ENCODE data around the gene CWC27.

CWC27 gene

DNA sequence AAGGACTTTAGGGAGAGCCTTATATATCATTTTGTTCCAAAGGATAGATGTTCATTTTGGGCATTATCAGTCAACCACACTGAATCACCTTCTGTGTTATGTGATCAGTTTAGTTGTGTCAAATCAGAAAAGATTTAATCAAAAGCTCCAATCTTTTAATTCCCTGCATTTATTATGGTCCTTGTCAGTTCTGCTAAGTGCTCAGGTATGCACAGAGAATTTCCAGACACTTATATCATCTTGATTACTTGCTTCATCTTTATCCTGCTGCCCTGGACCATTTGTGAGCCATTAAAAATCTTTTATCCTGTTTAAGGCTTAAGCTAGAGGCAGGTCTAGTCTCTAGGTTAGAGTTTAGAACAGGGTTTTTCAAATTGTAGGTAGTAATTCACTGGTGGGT lies 179.1 kb downstream of the CWC27 start:
- DNase-seq (ENCODE audit: low spot score in 2 of 2) (no peak), ATAC-seq (replicated peaks; ENCODE audit: extremely low read depth, poor library complexity, severe bottlenecking) (no peak)
- Mint-ChIP-seq H3K27me3 (no peaks in the 10 kb centered on the region), H3K4me3 (no peak overlapping the region), H3K4me1 (no peaks in the 10 kb centered on the region), H3K36me3 (ENCODE audit: insufficient read depth) (peaks cover 1% of the 10 kb centered on the region), H3K27ac (ENCODE audit: low read depth) (no peak overlapping the region), H3K9me3 (no peaks in the 10 kb centered on the region)

DNA sequence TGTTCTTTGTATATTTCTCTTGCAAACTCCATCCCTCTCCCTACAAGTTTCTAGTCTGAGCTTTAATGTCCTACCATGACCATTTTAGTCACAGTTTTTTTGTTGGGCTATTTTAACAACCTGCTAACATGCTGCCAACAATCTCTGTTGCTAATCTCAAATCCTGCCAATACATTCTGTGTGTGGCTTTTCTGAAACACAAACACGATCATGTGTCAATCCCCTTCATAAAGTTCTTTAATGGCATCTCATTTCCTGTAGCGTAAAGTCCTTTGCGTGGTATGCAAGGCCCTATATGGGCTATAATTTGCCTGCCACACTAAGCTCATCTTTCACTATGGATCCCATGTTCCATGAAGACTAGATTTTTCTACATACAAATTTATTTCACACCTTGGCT lies 180.6 kb downstream of the CWC27 start:
- no peak for ATAC-seq (replicated peaks; ENCODE audit: extremely low read depth, poor library complexity, severe bottlenecking)
- no peaks in the 10 kb centered on the region for H3K27me3 Mint-ChIP-seq

DNA sequence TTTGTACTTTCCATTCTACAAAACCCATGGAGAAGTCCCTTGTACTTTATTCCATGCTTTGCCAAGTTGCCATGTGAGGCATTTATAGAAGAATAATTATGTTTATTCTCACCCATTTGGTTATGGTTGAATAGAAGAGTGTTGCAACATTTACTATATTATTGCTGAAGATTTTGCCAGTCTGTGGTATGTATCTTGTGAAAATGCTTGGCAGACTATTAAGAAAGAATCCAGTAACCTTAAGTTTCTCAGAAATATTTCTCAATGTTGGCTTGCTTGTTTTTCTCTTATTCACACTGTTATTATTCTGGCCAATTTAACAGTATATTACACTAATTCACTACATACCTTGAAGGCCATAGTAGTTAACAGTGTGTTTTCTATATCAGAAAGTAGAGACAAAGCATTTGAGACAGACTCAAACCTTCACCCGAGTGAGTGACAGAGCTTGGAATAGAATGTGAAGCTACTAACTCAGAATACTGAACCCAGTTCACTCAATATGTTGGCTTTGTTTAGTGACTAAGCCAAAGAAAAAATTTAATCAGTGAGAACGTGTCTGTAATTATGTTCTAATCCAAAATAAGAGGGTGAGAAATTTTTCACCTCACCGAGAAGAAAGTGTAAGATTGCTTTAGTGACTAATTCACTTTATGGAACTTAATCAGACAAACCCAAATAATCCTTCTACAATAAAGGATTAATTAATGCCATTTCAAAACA lies 184.4 kb downstream of the CWC27 start:
- Mint-ChIP-seq H3K4me1 (no peaks in the 10 kb centered on the region), H3K27me3 (no peaks in the 10 kb centered on the region), H3K9me3 (no peaks in the 10 kb centered on the region), H3K4me3 (no peak overlapping the region), H3K27ac (ENCODE audit: low read depth) (no peak overlapping the region), H3K36me3 (ENCODE audit: insufficient read depth) (no peaks in the 10 kb centered on the region)
- DNase-seq (ENCODE audit: low spot score in 2 of 2): no peak
- no peak for ATAC-seq (replicated peaks; ENCODE audit: extremely low read depth, poor library complexity, severe bottlenecking)

More for the DNA sequence above, 180.6 kb downstream of the CWC27 start:
- no peaks in the 10 kb centered on the region for H3K4me1 Mint-ChIP-seq
- H3K36me3 Mint-ChIP-seq (ENCODE audit: insufficient read depth): no peaks in the 10 kb centered on the region
- H3K4me3 Mint-ChIP-seq: no peak overlapping the region
- no peaks in the 10 kb centered on the region for H3K9me3 Mint-ChIP-seq
- H3K27ac Mint-ChIP-seq (ENCODE audit: low read depth): no peak overlapping the region
- no peak for DNase-seq (ENCODE audit: low spot score in 2 of 2)

DNA sequence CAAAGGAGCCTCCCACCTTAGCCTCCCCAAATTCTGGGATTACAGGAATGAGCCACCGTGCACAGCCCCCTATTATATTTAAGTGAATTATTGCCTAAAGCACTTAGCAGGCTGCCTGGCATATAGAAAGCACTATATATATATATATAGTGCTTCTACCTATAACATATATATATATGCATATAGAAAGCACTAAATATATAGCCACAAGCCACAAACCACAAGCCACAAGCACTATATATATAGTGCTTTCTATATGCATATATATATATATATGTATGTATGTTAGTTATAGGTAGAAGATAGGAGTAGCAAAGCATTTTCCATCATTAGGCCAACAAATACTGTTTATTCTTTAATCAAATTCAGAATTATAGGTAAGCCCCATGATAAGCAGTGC lies 185.8 kb downstream of the CWC27 start:
- H3K9me3 Mint-ChIP-seq: no peaks in the 10 kb centered on the region
- no peak for ATAC-seq (replicated peaks; ENCODE audit: extremely low read depth, poor library complexity, severe bottlenecking)
- no peak overlapping the region for H3K27ac Mint-ChIP-seq (ENCODE audit: low read depth)
- no peaks in the 10 kb centered on the region for H3K36me3 Mint-ChIP-seq (ENCODE audit: insufficient read depth)
- no peak for DNase-seq (ENCODE audit: low spot score in 2 of 2)
- H3K4me1 Mint-ChIP-seq: no peaks in the 10 kb centered on the region
- no peaks in the 10 kb centered on the region for H3K27me3 Mint-ChIP-seq
- H3K4me3 Mint-ChIP-seq: no peak overlapping the region

DNA sequence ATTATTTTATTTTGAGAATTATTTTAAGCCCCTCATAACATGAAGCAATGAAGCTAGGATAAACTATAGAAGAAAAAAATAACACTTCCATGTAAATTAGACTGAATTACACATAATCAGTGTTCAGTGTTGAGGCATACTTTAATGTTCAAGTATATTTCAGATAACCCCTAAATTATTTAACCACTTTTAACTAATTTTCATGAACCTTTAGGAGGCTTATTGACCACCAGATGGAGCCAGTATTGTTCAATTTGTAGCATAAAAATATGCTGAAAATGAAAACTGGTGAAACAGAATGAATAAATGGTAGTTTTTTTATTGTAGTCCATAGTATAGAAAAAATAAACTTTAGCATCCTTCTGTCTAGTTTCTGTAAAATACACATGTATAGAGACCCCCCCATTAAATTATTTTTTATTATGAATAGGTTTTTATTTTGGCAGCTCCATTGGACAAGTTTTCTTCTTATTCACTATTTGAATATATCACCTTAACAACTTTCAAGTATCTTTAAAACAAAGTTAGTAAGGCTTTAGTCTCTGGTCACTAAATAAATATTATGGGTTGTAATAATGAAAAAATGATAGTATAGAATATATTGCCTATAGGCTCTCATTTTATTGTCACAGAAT lies 190.1 kb downstream of the CWC27 start:
- Mint-ChIP-seq H3K27ac (ENCODE audit: low read depth) (no peak overlapping the region), H3K4me3 (no peak overlapping the region), H3K36me3 (ENCODE audit: insufficient read depth) (no peaks in the 10 kb centered on the region), H3K27me3 (no peaks in the 10 kb centered on the region), H3K4me1 (no peaks in the 10 kb centered on the region), H3K9me3 (no peaks in the 10 kb centered on the region)
- ATAC-seq (replicated peaks; ENCODE audit: extremely low read depth, poor library complexity, severe bottlenecking): no peak
- no peak for DNase-seq (ENCODE audit: low spot score in 2 of 2)

DNA sequence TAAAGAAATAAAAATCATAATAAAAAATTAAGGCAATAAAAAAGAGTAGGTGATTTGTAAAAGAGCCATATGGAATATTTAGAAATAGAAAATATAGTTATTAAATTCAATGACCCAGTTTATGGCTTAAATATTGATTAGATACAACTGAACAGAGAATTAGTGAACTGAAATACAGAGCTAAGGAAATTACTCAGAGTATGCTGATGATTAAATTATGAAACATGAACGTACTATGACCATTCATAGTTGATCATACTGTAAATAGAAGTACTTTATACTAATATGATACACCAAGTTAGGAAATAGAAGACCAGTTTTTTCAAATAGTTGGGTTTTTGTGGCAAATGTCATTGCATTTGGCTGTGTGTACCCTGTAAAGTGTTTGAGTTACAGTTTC lies 194.5 kb downstream of the CWC27 start:
- no peak for ATAC-seq (replicated peaks; ENCODE audit: extremely low read depth, poor library complexity, severe bottlenecking)
- Mint-ChIP-seq H3K27me3 (no peaks in the 10 kb centered on the region), H3K4me1 (no peaks in the 10 kb centered on the region), H3K9me3 (no peaks in the 10 kb centered on the region), H3K36me3 (ENCODE audit: insufficient read depth) (no peaks in the 10 kb centered on the region), H3K27ac (ENCODE audit: low read depth) (no peak overlapping the region), H3K4me3 (no peak overlapping the region)
- DNase-seq (ENCODE audit: low spot score in 2 of 2): no peak

DNA sequence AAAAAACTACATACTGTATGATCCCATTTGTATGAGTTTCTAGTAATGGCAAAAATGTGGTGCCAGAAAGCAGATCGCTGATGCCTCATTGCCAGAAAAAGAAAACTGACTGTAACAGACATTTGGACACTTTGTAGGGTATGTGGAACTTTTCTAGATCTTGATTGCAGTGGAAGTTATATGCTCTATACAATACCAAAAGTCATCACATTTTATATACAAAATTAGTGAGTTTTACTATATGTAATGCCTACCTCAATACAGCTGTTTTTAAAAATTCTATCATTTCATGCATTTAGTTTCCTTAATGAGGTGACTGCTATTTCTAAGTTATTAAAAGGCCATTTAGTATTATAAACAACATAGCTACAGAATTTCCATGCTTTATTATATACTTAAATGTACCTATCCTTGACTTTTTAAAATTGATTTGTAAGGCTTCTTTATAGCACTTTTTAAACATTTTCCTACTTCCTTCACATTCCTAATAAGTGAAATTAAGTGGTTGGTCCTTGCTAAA lies 199.9 kb downstream of the CWC27 start:
- no peaks in the 10 kb centered on the region for H3K27me3 Mint-ChIP-seq
- ATAC-seq (replicated peaks; ENCODE audit: extremely low read depth, poor library complexity, severe bottlenecking) (no peak), DNase-seq (ENCODE audit: low spot score in 2 of 2) (no peak)
- H3K9me3 Mint-ChIP-seq: no peaks in the 10 kb centered on the region
- H3K27ac Mint-ChIP-seq (ENCODE audit: low read depth): no peak overlapping the region
- H3K4me1 Mint-ChIP-seq: no peaks in the 10 kb centered on the region
- H3K36me3 Mint-ChIP-seq (ENCODE audit: insufficient read depth): no peaks in the 10 kb centered on the region
- H3K4me3 Mint-ChIP-seq: no peak overlapping the region

DNA sequence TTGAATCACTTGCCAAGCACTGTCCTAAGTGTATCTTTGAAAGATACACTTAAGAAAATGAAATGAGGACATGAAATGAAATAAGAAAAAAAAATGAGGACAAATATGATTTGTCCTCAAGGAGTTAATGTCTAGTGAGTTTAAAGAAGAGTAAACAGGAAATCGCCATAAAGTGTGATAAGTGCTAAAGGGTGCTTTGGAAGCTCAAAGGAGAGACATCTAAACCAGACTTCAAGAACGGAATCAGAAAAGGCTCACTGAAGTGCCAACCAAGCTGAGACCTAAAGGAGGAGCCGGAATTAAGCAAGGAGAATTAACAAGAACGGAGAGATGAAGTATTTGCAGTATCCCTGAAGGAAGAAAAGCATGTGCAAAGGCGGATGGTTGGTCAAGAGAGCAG lies 200.8 kb downstream of the CWC27 start:
- ATAC-seq (replicated peaks; ENCODE audit: extremely low read depth, poor library complexity, severe bottlenecking) (no peak), DNase-seq (ENCODE audit: low spot score in 2 of 2) (no peak)
- Mint-ChIP-seq H3K4me1 (no peaks in the 10 kb centered on the region), H3K9me3 (no peaks in the 10 kb centered on the region), H3K36me3 (ENCODE audit: insufficient read depth) (no peaks in the 10 kb centered on the region), H3K27me3 (no peaks in the 10 kb centered on the region), H3K27ac (ENCODE audit: low read depth) (no peak overlapping the region), H3K4me3 (no peak overlapping the region)

DNA sequence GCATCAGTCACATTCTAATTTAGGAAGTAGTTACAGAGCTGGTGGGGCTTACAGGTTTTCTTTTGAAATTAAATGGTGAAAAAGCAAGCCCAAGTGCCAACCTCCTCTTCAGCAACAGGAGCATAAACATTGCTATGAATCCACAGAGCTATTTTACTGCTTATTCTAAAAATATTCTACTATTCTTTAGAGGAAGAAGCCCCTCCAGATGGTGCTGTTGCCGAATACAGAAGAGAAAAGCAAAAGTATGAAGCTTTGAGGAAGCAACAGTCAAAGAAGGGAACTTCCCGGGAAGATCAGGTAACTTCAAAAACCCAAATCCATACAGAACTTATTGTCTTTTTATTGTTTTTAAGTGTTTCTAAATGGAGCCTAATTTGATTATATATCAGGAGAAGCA lies 202.8 kb downstream of the CWC27 start:
- no peak for ATAC-seq (replicated peaks; ENCODE audit: extremely low read depth, poor library complexity, severe bottlenecking)
- H3K36me3 Mint-ChIP-seq (ENCODE audit: insufficient read depth): no peaks in the 10 kb centered on the region

DNA sequence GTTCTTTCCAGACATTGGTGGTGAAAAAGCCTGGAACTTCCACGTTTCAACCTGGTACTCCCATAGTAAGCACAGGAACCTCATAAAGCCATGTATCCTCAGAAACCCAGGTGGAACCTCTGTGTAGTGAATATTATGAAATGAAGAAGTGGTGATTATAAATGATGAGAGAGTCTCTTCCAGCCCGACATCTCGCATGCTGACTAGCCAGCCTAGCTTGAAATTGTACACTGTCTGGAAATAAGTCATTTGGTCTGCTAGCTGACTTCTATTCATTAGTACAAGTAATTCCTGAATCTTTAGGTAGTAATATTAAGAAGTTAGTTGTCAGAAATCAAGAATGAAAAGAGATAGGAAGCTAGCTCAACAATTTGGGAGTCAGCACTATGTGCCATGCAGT lies 203.3 kb downstream of the CWC27 start:
- H3K36me3 Mint-ChIP-seq (ENCODE audit: insufficient read depth): no peaks in the 10 kb centered on the region
- DNase-seq (ENCODE audit: low spot score in 2 of 2): no peak
- no peaks in the 10 kb centered on the region for H3K9me3 Mint-ChIP-seq
- no peak overlapping the region for H3K27ac Mint-ChIP-seq (ENCODE audit: low read depth)
- H3K27me3 Mint-ChIP-seq: no peaks in the 10 kb centered on the region
- no peaks in the 10 kb centered on the region for H3K4me1 Mint-ChIP-seq
- ATAC-seq (replicated peaks; ENCODE audit: extremely low read depth, poor library complexity, severe bottlenecking): no peak
- no peak overlapping the region for H3K4me3 Mint-ChIP-seq

More for the DNA sequence above, 202.8 kb downstream of the CWC27 start:
- DNase-seq (ENCODE audit: low spot score in 2 of 2): no peak
- Mint-ChIP-seq H3K9me3 (no peaks in the 10 kb centered on the region), H3K4me3 (no peak overlapping the region), H3K4me1 (no peaks in the 10 kb centered on the region), H3K27ac (ENCODE audit: low read depth) (no peak overlapping the region), H3K27me3 (no peaks in the 10 kb centered on the region)

DNA sequence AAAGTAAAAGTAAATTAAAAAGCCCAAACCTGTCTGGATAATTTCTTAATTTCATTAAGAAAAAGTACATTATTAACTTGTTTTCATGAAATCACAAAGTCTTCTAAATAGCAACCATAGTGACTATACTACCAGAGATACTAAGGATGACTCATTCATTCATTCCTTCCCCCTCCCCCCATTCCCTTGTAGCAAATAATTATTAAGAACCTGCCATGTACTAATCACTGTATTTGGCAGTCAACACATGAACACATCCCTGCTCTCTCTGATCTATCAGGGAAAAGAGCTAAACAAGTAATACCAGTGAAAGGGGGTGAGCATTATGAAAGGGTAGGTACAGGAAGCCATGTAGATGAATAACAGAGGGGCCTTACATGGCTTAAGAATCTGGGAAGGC lies 203.9 kb downstream of the CWC27 start:
- H3K9me3 Mint-ChIP-seq: no peaks in the 10 kb centered on the region
- no peak overlapping the region for H3K27ac Mint-ChIP-seq (ENCODE audit: low read depth)
- H3K4me1 Mint-ChIP-seq: no peaks in the 10 kb centered on the region
- peaks cover under 1% of the 10 kb centered on the region for H3K36me3 Mint-ChIP-seq (ENCODE audit: insufficient read depth)
- no peak for DNase-seq (ENCODE audit: low spot score in 2 of 2)
- no peak for ATAC-seq (replicated peaks; ENCODE audit: extremely low read depth, poor library complexity, severe bottlenecking)
- H3K4me3 Mint-ChIP-seq: no peak overlapping the region
- H3K27me3 Mint-ChIP-seq: no peaks in the 10 kb centered on the region

DNA sequence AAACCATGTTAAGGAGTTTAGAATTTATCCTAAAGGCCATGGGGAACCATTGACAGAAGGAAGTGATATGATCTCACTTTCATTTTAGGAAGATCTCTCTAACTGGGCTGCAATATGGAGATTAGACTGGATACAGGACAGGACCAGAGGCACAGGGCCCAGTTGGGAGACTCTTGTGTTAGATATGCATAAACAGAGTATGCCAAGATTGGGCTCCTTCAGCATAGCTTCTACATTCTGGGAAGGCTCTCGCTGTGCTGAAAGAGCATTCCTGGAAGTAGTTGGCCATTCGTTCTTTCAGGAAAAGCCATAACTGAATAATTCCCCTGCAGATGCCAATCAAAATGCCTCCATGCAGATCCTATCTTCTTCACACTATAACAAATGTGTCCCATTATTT lies 204.5 kb downstream of the CWC27 start:
- no peaks in the 10 kb centered on the region for H3K27me3 Mint-ChIP-seq
- no peak for ATAC-seq (replicated peaks; ENCODE audit: extremely low read depth, poor library complexity, severe bottlenecking)
- no peaks in the 10 kb centered on the region for H3K4me1 Mint-ChIP-seq
- no peak for DNase-seq (ENCODE audit: low spot score in 2 of 2)
- H3K27ac Mint-ChIP-seq (ENCODE audit: low read depth): no peak overlapping the region
- H3K36me3 Mint-ChIP-seq (ENCODE audit: insufficient read depth): peaks cover 3% of the 10 kb centered on the region
- no peak overlapping the region for H3K4me3 Mint-ChIP-seq
- no peaks in the 10 kb centered on the region for H3K9me3 Mint-ChIP-seq

DNA sequence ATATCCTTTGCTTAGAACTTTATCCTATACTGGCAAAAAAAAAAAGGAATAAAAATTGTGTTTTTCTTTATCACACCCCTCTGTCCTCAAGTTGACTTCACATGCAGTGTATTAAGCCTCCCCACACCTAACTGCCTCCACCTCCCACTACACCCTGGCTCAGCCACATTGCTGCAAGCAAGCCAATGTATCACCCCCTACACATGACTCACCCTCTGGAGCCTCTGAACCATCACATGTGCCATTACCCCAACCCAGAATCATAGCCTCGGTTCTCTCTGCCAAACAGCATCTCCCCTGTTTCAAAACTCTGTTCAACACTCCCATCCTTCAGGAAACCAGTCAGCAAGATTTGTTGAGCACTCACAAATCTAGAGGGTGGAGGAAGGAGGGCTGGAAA lies 209.0 kb downstream of the CWC27 start:
- no peak overlapping the region for H3K4me3 Mint-ChIP-seq
- ATAC-seq (replicated peaks; ENCODE audit: extremely low read depth, poor library complexity, severe bottlenecking) (no peak), DNase-seq (ENCODE audit: low spot score in 2 of 2) (no peak)
- H3K9me3 Mint-ChIP-seq: no peaks in the 10 kb centered on the region
- peaks cover 6% of the 10 kb centered on the region for H3K36me3 Mint-ChIP-seq (ENCODE audit: insufficient read depth)
- H3K4me1 Mint-ChIP-seq: no peaks in the 10 kb centered on the region
- no peaks in the 10 kb centered on the region for H3K27me3 Mint-ChIP-seq
- H3K27ac Mint-ChIP-seq (ENCODE audit: low read depth): no peak overlapping the region

Data from central memory CD8-positive, alpha-beta T cell (primary cell).